Measurements from ENCODE around the gene SAPCD2. TPM values are rescaled to one million over a fixed set of nuclear protein-coding genes. Genes with fewer than 3 reads are reported as not detected.

Gene SAPCD2
- total RNA-seq, 1 donor from 2014 or later = 1.4 TPM

GRCh38 chr9:137019891-137020683 lies 50.3 kb downstream of the SAPCD2 start:
- no peak for DNase-seq (ENCODE audit: low read depth in 2 of 2)

- DNase-seq (ENCODE audit: low read depth in 2 of 2) = no peak
Measured at GRCh38 chr9:137018761-137019559, 51.4 kb downstream of the SAPCD2 start.

GRCh38 chr9:137017791-137018497 lies 52.4 kb downstream of the SAPCD2 start:
- DNase-seq (ENCODE audit: low read depth in 2 of 2) = no peak

GRCh38 chr9:137017071-137017470 lies 53.3 kb downstream of the SAPCD2 start:
- no peak for DNase-seq (ENCODE audit: low read depth in 2 of 2)

- DNase-seq (ENCODE audit: low read depth in 2 of 2) = no peak
Measured at GRCh38 chr9:137016436-137016835, 53.9 kb downstream of the SAPCD2 start.

GRCh38 chr9:137015976-137016375 lies 54.4 kb downstream of the SAPCD2 start:
- no peak for DNase-seq (ENCODE audit: low read depth in 2 of 2)

- DNase-seq (ENCODE audit: low read depth in 2 of 2) = no peak
Measured at GRCh38 chr9:137015540-137015930, 54.8 kb downstream of the SAPCD2 start.

GRCh38 chr9:137014776-137015539 lies 55.4 kb downstream of the SAPCD2 start:
- no peak for DNase-seq (ENCODE audit: low read depth in 2 of 2)

GRCh38 chr9:137014166-137014565 lies 56.2 kb downstream of the SAPCD2 start:
- DNase-seq (ENCODE audit: low read depth in 2 of 2) = no peak

GRCh38 chr9:137013571-137013940 lies 56.8 kb downstream of the SAPCD2 start:
- no peak for DNase-seq (ENCODE audit: low read depth in 2 of 2)

GRCh38 chr9:137012694-137013570 lies 57.4 kb downstream of the SAPCD2 start:
- no peak for DNase-seq (ENCODE audit: low read depth in 2 of 2)

Other genes starting within 250 kb of the SAPCD2 start
- gene AJM1, start 228.1 kb downstream of the SAPCD2 start, total RNA-seq = 0.44 and 1.4 TPM in 2 replicates
- 242 and 316 TPM in 2 replicates for gene PHPT1, start 221.1 kb downstream of the SAPCD2 start, total RNA-seq
- gene MAMDC4, start 218.2 kb downstream of the SAPCD2 start, total RNA-seq = 0.65 and 2.0 TPM in 2 replicates
- 254 and 382 TPM in 2 replicates for gene EDF1, start 204.2 kb downstream of the SAPCD2 start, total RNA-seq
- gene TRAF2, start 184.0 kb downstream of the SAPCD2 start, total RNA-seq = 10.9 and 14.7 TPM in 2 replicates
- 115 and 192 TPM in 2 replicates for gene FBXW5, start 125.8 kb downstream of the SAPCD2 start, total RNA-seq
- gene C8G, start 125.3 kb downstream of the SAPCD2 start, total RNA-seq = 0.60 and 0.65 TPM in 2 replicates
- not detected in 2 replicates for gene LCN12, start 118.3 kb downstream of the SAPCD2 start, total RNA-seq
- 0.22 and 0.79 TPM in 2 replicates for gene PTGDS, start 93.1 kb downstream of the SAPCD2 start, total RNA-seq
- gene LCNL1, start 87.6 kb downstream of the SAPCD2 start, total RNA-seq = not detected in 2 replicates
- gene PAXX, start 78.1 kb downstream of the SAPCD2 start, total RNA-seq = 8.9 and 9.7 TPM in 2 replicates
- gene CLIC3, start 74.0 kb downstream of the SAPCD2 start, total RNA-seq = 0.22 TPM in 1 of 2 replicates, not detected in the other
- gene ABCA2, start 42.3 kb downstream of the SAPCD2 start, total RNA-seq = 4.0 and 5.0 TPM in 2 replicates
- gene FUT7, start 38.5 kb downstream of the SAPCD2 start, total RNA-seq = not detected in 2 replicates
- gene NPDC1, start 24.4 kb downstream of the SAPCD2 start, total RNA-seq = 6.2 and 10.5 TPM in 2 replicates
- not detected in 2 replicates for gene ENTPD2, start 16.5 kb downstream of the SAPCD2 start, total RNA-seq
- 13.1 and 16.9 TPM in 2 replicates for gene UAP1L1, start 7.0 kb upstream of the SAPCD2 start, total RNA-seq
- gene MAN1B1, start 16.4 kb upstream of the SAPCD2 start, total RNA-seq = 38.3 and 43.4 TPM in 2 replicates
- 63.2 and 117 TPM in 2 replicates for gene DPP7, start 44.2 kb upstream of the SAPCD2 start, total RNA-seq
- under 0.01 and 0.22 TPM in 2 replicates for gene GRIN1, start 68.6 kb upstream of the SAPCD2 start, total RNA-seq
- gene LRRC26, start 99.5 kb upstream of the SAPCD2 start, total RNA-seq = not detected in 2 replicates
- not detected in 2 replicates for gene TMEM210, start 101.5 kb upstream of the SAPCD2 start, total RNA-seq
- 13.7 and 16.9 TPM in 2 replicates for gene ANAPC2, start 118.0 kb upstream of the SAPCD2 start, total RNA-seq
- 85.4 and 97.4 TPM in 2 replicates for gene SSNA1, start 118.1 kb upstream of the SAPCD2 start, total RNA-seq
- gene TPRN, start 130.2 kb upstream of the SAPCD2 start, total RNA-seq = 2.6 TPM in 2 replicates
- gene TMEM203, start 135.1 kb upstream of the SAPCD2 start, total RNA-seq = 19.6 and 26.0 TPM in 2 replicates
- 2.2 and 2.4 TPM in 2 replicates for gene NDOR1, start 135.1 kb upstream of the SAPCD2 start, total RNA-seq
- 0.22 TPM in 1 of 2 replicates, not detected in the other for gene RNF208, start 151.7 kb upstream of the SAPCD2 start, total RNA-seq
- gene CYSRT1, start 154.6 kb upstream of the SAPCD2 start, total RNA-seq = under 0.01 and 0.20 TPM in 2 replicates
- under 0.01 TPM in 1 of 2 replicates, not detected in the other for gene RNF224, start 156.9 kb upstream of the SAPCD2 start, total RNA-seq
- gene SLC34A3, start 160.3 kb upstream of the SAPCD2 start, total RNA-seq = not detected in 2 replicates
- 103 and 110 TPM in 2 replicates for gene TUBB4B, start 170.7 kb upstream of the SAPCD2 start, total RNA-seq
- not detected in 2 replicates for gene STPG3, start 180.7 kb upstream of the SAPCD2 start, total RNA-seq
- gene NELFB, start 184.8 kb upstream of the SAPCD2 start, total RNA-seq = 42.9 and 43.7 TPM in 2 replicates
- gene TOR4A, start 207.2 kb upstream of the SAPCD2 start, total RNA-seq = 21.4 and 21.8 TPM in 2 replicates
- 18.7 and 28.3 TPM in 2 replicates for gene NRARP, start 231.7 kb upstream of the SAPCD2 start, total RNA-seq

Measured in lung microvascular endothelial cell (primary cell).